ENCODE results near the gene BLZF1.
"Not testable (repeated sequence)": the region's sequence is repeated elsewhere in the genome, so short reads cannot be mapped to it uniquely, and the experiment has no call there.

Gene BLZF1
- long read RNA-seq, donor 1, transcript BLZF1-203 (7 exons, 2,749 nt) = major isoform, 6 of 8 reads
- long read RNA-seq, donor 1, partial matches to known transcripts = 0 of 8 reads
- long read RNA-seq, donor 1, other reads (novel, unspliced or antisense) = 0 of 8 reads
- long read RNA-seq, donor 2, transcript BLZF1-203 (7 exons, 2,749 nt) = major isoform, 9 of 16 reads
- long read RNA-seq, donor 2, partial matches to known transcripts = 5 of 16 reads
- long read RNA-seq, donor 2, other reads (novel, unspliced or antisense) = 0 of 16 reads
- long read RNA-seq, donor 3, partial matches to known transcripts = 0 of 3 reads
- long read RNA-seq, donor 3, other reads (novel, unspliced or antisense) = 0 of 3 reads
- long read RNA-seq, donor 4, transcript BLZF1-203 (7 exons, 2,749 nt) = major isoform, 6 of 21 reads
- long read RNA-seq, donor 4, partial matches to known transcripts = 5 of 21 reads
- long read RNA-seq, donor 4, other reads (novel, unspliced or antisense) = 6 of 21 reads
- long read RNA-seq, donor 5, partial matches to known transcripts = 17 of 19 reads
- long read RNA-seq, donor 5, other reads (novel, unspliced or antisense) = 0 of 19 reads
- long read RNA-seq, donor 6, partial matches to known transcripts = 0 of 5 reads
- long read RNA-seq, donor 6, other reads (novel, unspliced or antisense) = 0 of 5 reads
- long read RNA-seq, donor 7, transcript BLZF1-203 (7 exons, 2,749 nt) = major isoform, 8 of 17 reads
- long read RNA-seq, donor 7, partial matches to known transcripts = 5 of 17 reads
- long read RNA-seq, donor 7, other reads (novel, unspliced or antisense) = 0 of 17 reads
- long read RNA-seq, donor 8, partial matches to known transcripts = 0 of 7 reads
- long read RNA-seq, donor 8, other reads (novel, unspliced or antisense) = 0 of 7 reads

DNA sequence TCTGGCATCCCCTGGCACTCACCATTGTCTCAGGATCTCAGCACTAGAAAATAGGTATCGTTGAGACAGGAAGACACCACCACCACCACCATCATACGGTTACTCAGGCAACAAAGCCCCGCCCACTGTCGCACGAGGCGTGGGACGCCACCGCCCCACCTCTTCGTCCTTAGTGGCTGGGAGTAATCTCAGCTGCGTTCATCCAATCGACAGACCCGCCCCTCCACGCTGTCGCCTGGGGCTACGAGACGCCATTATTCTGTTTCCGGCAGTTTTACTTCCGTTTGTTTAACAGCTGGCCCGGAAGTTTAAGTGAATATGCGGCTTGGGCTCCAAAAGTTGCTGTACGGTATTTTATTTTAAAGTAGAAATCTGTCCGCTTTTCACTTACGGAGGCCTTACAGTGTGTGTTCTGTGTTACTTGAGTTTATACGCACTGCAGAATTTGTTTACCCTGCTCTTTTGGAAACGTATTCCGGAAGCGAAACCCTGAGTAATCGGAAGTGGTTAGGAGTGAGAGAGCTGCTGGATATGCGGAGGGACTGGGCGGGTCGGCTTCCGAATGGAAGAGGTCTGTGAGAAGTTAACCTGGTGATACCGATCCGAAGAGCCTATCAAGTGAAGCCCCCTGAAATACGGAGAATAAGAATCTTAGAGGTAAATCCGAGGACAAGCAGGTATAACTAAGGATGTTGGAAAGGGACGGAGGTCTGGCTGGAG lies at the start of gene BLZF1, which contains the start of gene NME7:
BLZF1 (plus strand) TSS at position 510 of the 720 bp plus-strand sequence. CDS start 1,328 bp downstream, outside the sequence.
NME7 (minus strand) TSS at position 112 of the 720 bp plus-strand sequence; CDS start at position 25, 87 bp downstream.
- DNase-seq = peak; percentile 87

GRCh38 chr1:169318536-169319244 lies 49.3 kb upstream of the BLZF1 start:
- no peak for DNase-seq

DNA sequence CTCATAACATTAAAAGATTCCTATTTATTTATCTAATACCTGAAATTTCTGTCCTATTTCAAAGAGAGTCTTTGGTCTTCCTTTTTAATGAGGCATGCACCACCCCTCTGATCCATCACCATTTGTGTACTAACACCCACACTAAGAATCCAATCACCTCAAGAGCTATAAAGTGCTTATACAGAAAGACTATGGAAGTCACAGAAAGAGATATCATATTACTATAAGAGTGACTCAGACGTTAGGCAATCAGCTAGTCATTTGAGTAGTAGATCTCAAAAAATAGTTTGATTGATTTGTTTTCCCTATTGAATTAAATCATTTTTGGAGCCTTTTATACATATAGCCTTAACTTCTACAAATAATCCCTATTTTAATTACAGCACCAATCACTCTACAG lies 46.5 kb upstream of the BLZF1 start:
- DNase-seq = no peak

- no peak for DNase-seq
Measured at GRCh38 chr1:169322138-169322537, 45.9 kb upstream of the BLZF1 start.

- DNase-seq = no peak
Measured at GRCh38 chr1:169325117-169325516, 42.9 kb upstream of the BLZF1 start.

DNA sequence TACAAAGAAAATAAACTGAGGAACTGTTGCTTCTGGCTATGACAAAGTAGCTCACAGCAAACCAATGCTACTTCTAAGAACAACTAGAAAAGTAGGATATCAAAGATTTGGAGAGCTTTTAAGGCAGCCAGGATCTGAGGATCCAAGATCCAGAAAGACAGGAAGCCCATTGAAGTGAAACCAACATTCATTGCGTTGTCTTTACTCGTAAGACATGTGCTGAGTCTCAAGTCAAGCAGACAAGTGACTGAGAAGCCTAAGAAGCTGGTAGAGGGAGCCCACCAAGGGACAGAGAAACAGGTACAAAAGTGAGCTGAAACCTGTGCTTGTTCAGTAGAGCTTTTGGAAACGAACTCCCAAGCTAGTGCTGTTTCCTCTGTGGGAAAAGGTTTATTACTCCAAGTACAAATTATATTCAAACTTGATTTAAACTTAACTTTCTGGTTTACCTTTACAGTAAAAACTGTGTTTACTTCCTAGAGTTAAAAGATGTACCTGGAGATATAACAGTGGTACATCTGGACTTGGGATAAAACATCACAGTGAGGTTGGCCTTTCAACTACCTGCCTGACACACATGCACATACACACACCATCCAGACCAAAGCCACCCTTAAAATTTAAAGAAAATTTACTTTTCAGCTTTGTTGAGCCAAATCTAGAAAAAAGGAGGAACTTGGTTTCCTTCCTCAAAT lies 41.6 kb upstream of the BLZF1 start:
- DNase-seq = no peak

DNA sequence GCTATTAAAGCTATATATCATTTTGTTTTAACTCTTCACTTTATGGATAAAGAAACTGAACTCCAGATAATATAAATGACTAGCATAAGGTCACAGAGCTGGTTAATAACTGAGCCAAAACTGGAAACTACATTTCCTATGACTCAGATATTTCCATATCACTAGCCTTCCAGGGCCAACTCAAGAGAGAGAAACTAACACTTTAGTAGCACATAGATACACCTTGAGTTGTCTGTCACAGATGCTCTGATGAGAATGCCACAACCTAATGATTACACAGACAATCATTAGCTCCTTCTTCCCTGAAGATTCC lies 41.1 kb upstream of the BLZF1 start:
- no peak for DNase-seq

- DNase-seq = no peak
Measured at GRCh38 chr1:169327875-169328274, 40.1 kb upstream of the BLZF1 start.

- no peak for DNase-seq
Measured at GRCh38 chr1:169329383-169329782, 38.6 kb upstream of the BLZF1 start.

DNA sequence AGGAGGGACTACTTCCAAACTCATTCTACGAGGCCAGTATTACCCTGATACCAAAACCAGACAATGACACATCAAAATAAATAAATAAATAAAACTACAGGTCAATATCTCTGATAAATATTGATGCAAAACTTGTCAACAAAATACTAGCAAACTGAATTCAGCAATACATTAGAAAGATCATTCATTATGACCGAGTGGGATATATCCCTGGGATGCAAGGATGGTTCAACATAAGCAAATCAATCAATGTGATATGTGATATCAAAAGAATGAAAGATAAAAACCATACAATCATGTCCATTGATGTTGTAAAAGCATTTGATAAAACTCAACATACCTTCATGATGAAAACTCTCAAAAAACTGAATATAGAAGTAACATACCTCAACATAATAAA lies 37.1 kb upstream of the BLZF1 start:
- no peak for DNase-seq

DNA sequence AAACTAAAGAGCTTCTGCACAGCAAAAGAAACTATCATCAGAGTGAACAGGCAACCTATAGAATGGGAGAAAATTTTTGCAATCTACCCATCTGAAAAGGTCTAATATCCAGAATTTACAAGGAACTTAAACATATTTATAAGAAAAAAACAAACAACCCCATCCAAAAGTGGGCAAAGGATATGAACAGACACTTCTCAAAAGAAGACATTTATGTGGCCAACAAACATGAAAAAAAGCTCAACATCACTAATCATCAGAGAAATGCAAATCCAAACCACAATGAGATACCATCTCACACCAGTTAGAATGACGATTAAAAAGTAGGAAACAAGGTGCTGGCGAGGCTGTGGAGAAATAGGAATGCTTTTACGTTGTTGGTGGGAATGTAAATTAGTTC lies 33.3 kb upstream of the BLZF1 start:
- DNase-seq = not testable (repeated sequence)

DNA sequence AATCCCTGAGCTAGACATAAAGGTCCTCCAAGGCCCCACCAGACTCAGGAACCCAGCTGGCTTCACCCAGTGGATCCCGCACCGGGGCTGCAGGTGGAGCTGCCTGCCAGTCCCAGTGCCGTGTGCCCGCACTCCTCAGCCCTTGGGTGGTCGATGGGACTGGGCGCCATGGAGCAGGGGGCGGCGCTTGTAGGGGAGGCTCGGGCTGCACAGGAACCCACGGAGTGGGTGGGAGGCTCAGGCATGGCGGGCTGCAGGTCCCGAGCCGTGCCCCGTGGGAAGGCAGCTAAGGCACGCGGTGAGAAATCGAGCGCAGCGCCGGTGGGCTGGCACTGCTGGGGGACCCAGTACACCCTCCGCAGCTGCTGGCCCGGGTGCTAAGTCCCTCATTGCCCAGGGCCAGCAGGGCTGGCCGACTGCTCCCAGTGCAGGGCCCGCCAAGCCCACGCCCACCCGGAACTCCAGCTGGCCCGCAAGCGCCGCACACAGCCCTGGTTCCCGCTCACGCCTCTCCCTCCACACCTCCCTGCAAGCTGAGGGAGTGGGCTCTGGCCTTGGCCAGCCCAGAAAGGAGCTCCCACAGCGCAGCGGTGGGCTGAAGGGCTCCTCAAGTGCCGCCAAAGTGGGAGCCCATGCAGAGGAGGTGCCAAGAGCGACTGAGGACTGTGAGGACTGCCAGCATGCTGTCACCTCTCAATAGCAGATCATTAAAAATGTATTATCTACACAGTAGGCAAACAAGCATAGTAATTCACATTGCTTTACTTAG lies 30.9 kb upstream of the BLZF1 start:
- DNase-seq = not testable (repeated sequence)

DNA sequence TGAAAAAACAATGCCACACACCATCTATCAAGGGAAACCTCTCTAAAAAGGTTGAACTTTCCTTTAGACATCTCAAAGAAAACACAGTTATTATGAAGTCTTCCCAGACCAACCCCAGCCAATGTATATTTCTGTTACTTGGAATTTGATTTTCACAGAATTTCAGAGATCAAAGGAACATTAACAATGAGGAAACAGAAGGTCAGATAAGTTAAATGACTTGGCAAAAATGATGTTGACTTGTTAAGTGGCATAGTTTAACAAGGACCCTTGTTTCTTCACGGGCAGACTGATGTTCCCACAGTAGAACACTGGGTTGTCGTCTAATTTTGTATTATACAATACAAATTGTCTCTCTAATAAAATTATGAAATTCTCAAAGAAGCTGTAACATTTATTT lies 29.4 kb upstream of the BLZF1 start:
- no peak for DNase-seq

GRCh38 chr1:169339773-169340172 lies 28.2 kb upstream of the BLZF1 start:
- no peak for DNase-seq

GRCh38 chr1:169340882-169341281 lies 27.1 kb upstream of the BLZF1 start:
- no peak for DNase-seq

DNA sequence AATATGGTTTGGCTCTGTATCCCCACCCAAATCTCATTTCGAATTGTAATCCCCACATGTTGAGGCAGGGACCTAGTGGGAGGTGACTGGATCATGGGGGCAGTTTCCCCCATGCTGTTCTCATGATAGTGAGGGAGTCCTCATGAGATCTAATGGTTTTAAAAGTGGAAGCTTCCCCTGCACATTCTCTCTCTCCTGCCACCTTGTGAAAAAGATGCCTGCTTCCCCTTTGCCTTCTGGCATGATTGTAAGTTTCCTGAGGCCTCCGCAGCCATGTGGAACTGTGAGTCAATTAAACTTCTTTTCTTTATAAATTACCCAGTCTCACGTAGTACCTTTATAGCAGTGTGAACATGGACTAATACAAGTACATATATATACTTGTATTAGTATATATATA lies 25.9 kb upstream of the BLZF1 start:
- DNase-seq = not testable (repeated sequence)

DNA sequence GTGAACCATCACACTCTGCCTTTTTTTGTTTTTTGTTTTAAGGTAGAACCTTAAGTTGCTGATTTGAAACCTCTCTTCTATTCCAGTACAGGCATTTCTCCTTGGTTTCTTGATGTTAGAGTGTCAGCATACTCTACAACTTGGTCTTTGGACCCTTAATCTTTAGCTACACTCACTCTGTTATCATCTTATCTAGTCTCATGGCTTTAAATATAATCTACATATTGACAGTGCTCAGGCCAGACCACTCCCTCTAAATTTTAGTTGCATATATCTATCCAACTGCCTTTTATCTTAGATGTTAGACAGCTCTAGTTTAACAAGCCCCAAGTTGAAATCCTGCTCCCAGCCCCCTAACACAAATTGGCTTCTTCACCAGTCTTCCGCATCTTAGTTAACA lies 22.5 kb upstream of the BLZF1 start:
- no peak for DNase-seq

- DNase-seq = no peak
Measured at GRCh38 chr1:169346036-169346589, 21.9 kb upstream of the BLZF1 start.

- DNase-seq = no peak
Measured at GRCh38 chr1:169347688-169348382, 20.2 kb upstream of the BLZF1 start.
